Measurements from ENCODE around the gene KASH5.
"Not testable (repeated sequence)": the region's sequence is repeated elsewhere in the genome, so short reads cannot be mapped to it uniquely, and the experiment has no call there.

Gene KASH5

GRCh38 chr19:49455773-49456172 is 67.7 kb downstream of the KASH5 start:
- no peak for DNase-seq (ENCODE audit: low spot score)

DNA sequence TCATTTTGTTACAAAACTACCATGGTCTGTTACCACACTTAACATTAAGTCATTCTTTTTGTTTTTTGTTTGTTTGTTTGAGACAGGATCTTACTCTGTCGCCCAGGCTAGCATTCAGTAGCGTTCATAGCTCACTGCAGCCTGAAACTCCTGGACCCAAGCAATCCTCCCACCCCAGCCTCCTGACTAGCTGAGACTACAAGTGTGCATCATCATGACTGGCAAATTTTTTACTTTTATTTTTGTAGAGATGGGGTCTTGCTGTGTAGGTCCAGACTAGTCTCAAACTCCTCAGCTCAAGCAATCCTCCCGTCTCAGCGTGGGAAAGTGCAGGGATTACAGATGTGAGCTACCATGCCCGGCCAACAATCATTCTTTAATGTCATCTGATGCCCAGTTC is 68.3 kb downstream of the KASH5 start:
- no peak for DNase-seq (ENCODE audit: low spot score)

GRCh38 chr19:49458567-49458903 is 70.5 kb downstream of the KASH5 start:
- DNase-seq (ENCODE audit: low spot score) = no peak

DNA sequence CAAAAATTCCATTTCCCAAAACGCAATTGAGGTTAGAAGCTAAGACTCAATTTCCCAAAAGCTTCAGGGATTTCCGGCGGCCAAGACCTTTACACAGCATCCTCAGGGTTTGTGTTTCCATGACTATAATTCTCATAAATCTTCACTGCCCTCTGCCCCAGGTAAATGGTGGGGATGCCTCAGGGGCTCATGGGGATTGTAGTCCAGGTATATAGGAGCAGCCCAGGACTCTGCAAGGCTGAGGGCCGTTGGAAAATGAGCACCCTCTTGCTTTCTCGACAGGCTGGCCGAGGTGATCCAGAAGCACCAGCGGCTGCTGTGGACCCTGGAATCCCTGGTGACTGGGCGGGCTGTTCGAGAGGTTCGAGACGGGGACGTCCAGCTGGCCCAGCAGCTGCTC is 71.3 kb downstream of the KASH5 start:
- no peak for DNase-seq (ENCODE audit: low spot score)

GRCh38 chr19:49461130-49461529 is 73.1 kb downstream of the KASH5 start:
- DNase-seq (ENCODE audit: low spot score) = not testable (repeated sequence)

DNA sequence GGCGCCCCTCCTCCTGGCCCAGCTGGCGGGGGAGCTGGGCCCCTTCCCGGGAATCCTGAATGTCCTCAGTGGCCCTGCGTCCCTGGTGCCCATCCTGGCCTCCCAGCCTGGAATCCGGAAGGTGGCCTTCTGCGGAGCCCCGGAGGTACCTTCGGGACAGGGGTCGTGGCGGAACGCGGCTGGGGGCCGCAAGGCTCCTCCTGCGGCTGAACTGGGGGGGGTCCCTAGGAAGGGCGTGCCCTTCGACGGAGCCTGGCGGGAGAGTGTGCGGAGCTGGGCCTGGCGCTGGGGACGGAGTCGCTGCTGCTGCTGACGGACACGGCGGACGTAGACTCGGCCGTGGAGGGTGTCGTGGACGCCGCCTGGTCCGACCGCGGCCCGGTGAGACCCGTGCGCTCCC is 73.6 kb downstream of the KASH5 start:
- DNase-seq (ENCODE audit: low spot score) = no peak

DNA sequence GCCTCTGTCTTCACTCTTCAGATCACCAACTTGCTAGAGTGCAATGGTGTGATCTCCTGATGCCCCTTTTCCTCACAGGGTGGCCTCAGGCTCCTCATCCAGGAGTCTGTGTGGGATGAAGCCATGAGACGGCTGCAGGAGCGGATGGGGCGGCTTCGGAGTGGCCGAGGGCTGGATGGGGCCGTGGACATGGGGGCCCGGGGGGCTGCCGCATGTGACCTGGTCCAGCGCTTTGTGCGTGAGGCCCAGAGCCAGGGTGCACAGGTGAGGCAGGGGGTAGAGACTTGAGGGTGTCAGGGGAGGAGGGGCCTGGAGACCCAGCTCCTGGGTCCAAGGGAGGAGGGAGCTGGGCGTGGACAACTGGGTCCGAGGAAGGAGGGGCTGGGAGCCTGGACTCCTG is 74.4 kb downstream of the KASH5 start:
- no peak for DNase-seq (ENCODE audit: low spot score)

DNA sequence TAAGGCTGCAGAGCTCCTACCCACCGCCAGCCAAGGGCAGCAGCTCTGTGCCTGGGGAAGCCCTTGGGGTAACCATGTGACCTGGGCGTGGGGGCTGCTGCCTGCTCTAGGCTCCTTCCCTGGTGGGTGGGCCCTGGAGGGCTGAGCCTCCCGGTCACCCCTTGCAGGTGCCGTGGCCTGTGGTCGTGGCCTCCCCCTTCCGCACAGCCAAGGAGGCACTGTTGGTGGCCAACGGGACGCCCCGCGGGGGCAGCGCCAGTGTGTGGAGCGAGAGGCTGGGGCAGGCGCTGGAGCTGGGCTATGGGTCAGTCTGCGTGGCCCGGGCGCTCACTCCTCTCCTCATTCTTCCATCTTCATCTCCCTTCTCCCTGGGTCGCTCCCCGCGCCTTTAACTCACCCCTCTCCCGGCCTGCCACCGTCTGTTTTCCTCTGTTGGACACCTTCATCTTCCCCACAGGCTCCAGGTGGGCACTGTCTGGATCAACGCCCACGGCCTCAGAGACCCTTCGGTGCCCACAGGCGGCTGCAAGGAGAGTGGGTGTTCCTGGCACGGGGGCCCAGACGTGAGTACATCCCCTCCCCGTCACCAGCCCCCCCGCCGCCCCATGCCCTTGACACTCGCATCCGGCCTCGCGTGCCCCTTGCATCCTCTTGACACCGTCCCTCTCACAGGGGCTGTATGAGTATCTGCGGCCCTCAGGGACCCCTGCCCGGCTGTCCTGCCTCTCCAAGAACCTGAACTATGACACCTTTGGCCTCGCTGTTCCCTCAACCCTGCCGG is 76.1 kb downstream of the KASH5 start:
- no peak for DNase-seq (ENCODE audit: low spot score)

DNA sequence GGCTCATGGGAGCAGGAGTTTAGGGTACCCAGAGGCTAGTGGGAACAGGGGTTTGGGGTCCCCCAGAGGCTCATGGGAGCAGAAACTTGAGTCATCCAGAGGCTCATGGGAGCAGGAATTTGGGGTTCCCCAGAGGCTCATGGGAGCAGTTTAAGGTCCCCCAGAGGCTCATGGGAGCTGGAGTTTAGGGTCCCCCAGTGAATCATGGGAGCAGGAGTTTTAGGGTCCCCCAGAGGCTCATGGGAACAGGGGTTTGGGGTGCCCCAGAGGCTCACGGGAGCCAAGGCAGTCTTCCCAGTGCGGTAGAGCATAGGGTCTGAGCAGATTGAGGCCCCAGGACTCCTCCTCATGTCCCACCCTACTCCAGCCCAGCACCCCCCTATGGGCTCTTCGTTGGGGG is 77.3 kb downstream of the KASH5 start:
- DNase-seq (ENCODE audit: low spot score) = no peak

Measured in HuH-7 (cell line).